A549 (cell line): ENCODE results near the gene RASGRP2.

Experiments
- BCL3 ChIP-seq: fragments of >200 bp; sonication (Bioruptor Twin); formaldehyde crosslinking; IDR thresholded peaks from 3 replicates; pipeline ENCODE4 v1.6.1; 2016
- CBX2 ChIP-seq: fragments of 200-600 bp; sonication (generic); IDR thresholded peaks from 2 replicates; pipeline ENCODE4 v1.6.1; 2016; ENCODE audit warnings: low read depth, mild to moderate bottlenecking, borderline replicate concordance
- CBX8 ChIP-seq: fragments of 200-600 bp; sonication (generic); IDR thresholded peaks from 2 replicates; pipeline ENCODE4 v1.6.1; 2016
- CHD2 ChIP-seq: fragments of 150-350 bp; IDR thresholded peaks from 2 replicates; pipeline ENCODE4 v1.6.1; 2014; ENCODE audit warnings: low read length; ENCODE audit not compliant: partially characterized antibody
- CTCF ChIP-seq: fragments of >200 bp; sonication (Bioruptor Twin); formaldehyde crosslinking; IDR thresholded peaks from 3 replicates; pipeline ENCODE4 v1.5.1; 2016
- ELK1 ChIP-seq: fragments of 150-350 bp; IDR thresholded peaks from 2 replicates; pipeline ENCODE4 v1.6.1; 2014; ENCODE audit warnings: low read depth, mild to moderate bottlenecking, low read length
- EP300 ChIP-seq, 2 experiments: fragments of >200 bp; sonication (Bioruptor Twin); formaldehyde crosslinking; IDR thresholded peaks; 2 replicates in 1 of 2; 3 replicates in 1 of 2; pipeline ENCODE4 v1.6.1; 2016 to 2017
- HOXA7 ChIP-seq: fragments of 250-450 bp; sonication (Bioruptor Pico); IDR thresholded peaks from 2 replicates; pipeline ENCODE4 v1.5.0; 2020; ENCODE audit warnings: mild to moderate bottlenecking, moderate library complexity
- MAX ChIP-seq: IDR thresholded peaks from 2 replicates; pipeline ENCODE4 v1.6.1; 2012
- POLR2A ChIP-seq: IDR thresholded peaks from 2 replicates; pipeline ENCODE4 v1.6.1; 2012; ENCODE audit warnings: mild to moderate bottlenecking, low read length
- RCOR1 ChIP-seq: fragments of 150-350 bp; IDR thresholded peaks from 2 replicates; pipeline ENCODE4 v1.6.1; 2014; ENCODE audit warnings: antibody characterized with exemption, low read length, low read depth
- SREBF2 ChIP-seq: fragments of 450-650 bp; IDR thresholded peaks from 2 replicates; pipeline ENCODE4 v1.6.1; 2014; ENCODE audit warnings: mild to moderate bottlenecking, moderate library complexity
- USF2 ChIP-seq: fragments of 450-650 bp; IDR thresholded peaks from 2 replicates; pipeline ENCODE4 v1.6.1; 2014; ENCODE audit warnings: antibody characterized with exemption
- ZFP36 ChIP-seq: fragments of 450-650 bp; IDR thresholded peaks from 2 replicates; pipeline ENCODE4 v1.6.1; 2014; ENCODE audit warnings: borderline replicate concordance; ENCODE audit not compliant: partially characterized antibody

GRCh38 chr11:64750361-64751054 lies 6.6 kb upstream of the RASGRP2 start:
- TF ChIP-seq EP300 (IDR thresholded peaks at IDR 0.05) (no peak), POLR2A (no peak), CTCF (no peak), RCOR1 (no peak), ZFP36 (no peak), MAX (no peak), ELK1 (no peak), CHD2 (no peak), SREBF2 (no peak), HOXA7 (CRISPR knock-in tag) (no peak), CBX2 (no peak), BCL3 (no peak), CBX8 (no peak), USF2 (no peak)
